Ovary (tissue), 10 donors: ENCODE results near the gene RGS11. TPM values are rescaled to one million over a fixed set of nuclear protein-coding genes. Genes with fewer than 3 reads are reported as not detected.

ENCODE experiments used
- DNase-seq, 5 donors: peaks; one replicate each; pipeline ENCODE4 v3.0.0-alpha.2; 2019 to 2020
- H3K27ac ChIP-seq, 2 donors: fragments of 200-600 bp; one replicate each; pipeline versions ENCODE4 v1.5.1 to v1.8.0; 2019 to 2022
- H3K27me3 ChIP-seq: fragments of 200-600 bp; one replicate; pipeline ENCODE4 v1.8.0; 2022
- H3K36me3 ChIP-seq: fragments of 200-600 bp; sonication (generic); one replicate; pipeline ENCODE4 v1.5.1; 2019
- H3K4me1 ChIP-seq: one replicate; pipeline ENCODE4 v1.8.1; 2013; ENCODE audit warnings: mild to moderate bottlenecking, moderate library complexity; ENCODE audit not compliant: insufficient read depth
- H3K4me3 ChIP-seq: fragments of 200-600 bp; sonication (generic); one replicate; pipeline ENCODE4 v1.5.1; 2017
- H3K9me3 ChIP-seq, 2 donors: fragments of 200-600 bp in 1 of 2; sonication (generic) in 1 of 2; one replicate each; pipeline versions ENCODE4 v1.5.1 to v1.8.1; 2013 to 2019; ENCODE audit warnings: mild to moderate bottlenecking in 1 of 2, moderate library complexity in 1 of 2
- CTCF ChIP-seq, 3 donors: fragments of 450-650 bp in 2 of 3; fragments of 200-600 bp in 1 of 3; IDR thresholded peaks; one replicate each; pipeline versions ENCODE4 v1.5.1 to v1.8.0; 2016 to 2022; ENCODE audit warnings: antibody characterized with exemption in 3 of 3, mild to moderate bottlenecking in 1 of 3
- EP300 ChIP-seq: sonication (generic); formaldehyde crosslinking; IDR thresholded peaks from one replicate; pipeline ENCODE4 v1.6.1; 2017; ENCODE audit warnings: antibody characterized with exemption
- POLR2A ChIP-seq: fragments of 450-650 bp; IDR thresholded peaks from one replicate; pipeline ENCODE4 v1.6.1; 2017; ENCODE audit warnings: antibody characterized with exemption, mild to moderate bottlenecking, moderate library complexity
- WGBS, 3 donors: extraction: QIAGEN DNeasy Blood & Tissue Kit in 1 of 3; methylation state at CpG; one replicate each; pipeline versions ENCODE4 v1.1.5 to v1.1.7; 2013 to 2017; 5-methylcytosine and 5-hydroxymethylcytosine counted together
- intact Hi-C, 4 donors: fragments of 100-400 bp; cut with DNase I; formaldehyde crosslinking; loops; one replicate each; pipeline versions ENCODE4 v1.11.0 to v1.15.1; 2022 to 2023
- long read RNA-seq, 3 donors: library from polyadenylated mRNA in 2 of 3; unstranded in 2 of 3; transcript quantifications; one replicate each; pipeline ENCODE4 v2.0.0 and lab custom pipeline, GENCODE V29; 2021 to 2026
- polyA plus RNA-seq, 2 donors: library from polyadenylated mRNA; stranded (reverse); fragments of 200-250 nt in 1 of 2; fragments of 350-450 nt in 1 of 2; fragmentation: Illumina TruSeq in 1 of 2; extraction: RNeasy Lipid Tissue Mini Kit (QIAGEN cat#74804) in 1 of 2; gene quantifications; one replicate each; pipeline ENCODE4 v1.2.3, GENCODE V29; 2013 to 2014
- total RNA-seq, 7 donors: library from RNA; depleted of rRNA in 2 of 7; stranded (reverse); fragments of >200 nt in 2 of 7; fragmentation: NEBNext Ultra II Directional in 3 of 7; extraction: Animal tissue kit (Norgen Biotek cat#: 25700) in 3 of 7; gene quantifications; one replicate each; pipeline versions ENCODE4 v1.1.0 to v1.2.4, GENCODE V29; 2016 to 2023
- donor health status: DM: no; HTN: no; CAD: no; lungs with moderate emphysema.
- donor health status: DM: no; HTN: no; CAD: no.
- donor health status: Bipolar disorder and iron deficiency.
- donor health status: DM: yes; HTN: yes; CAD: no.
- donor health status: DM: no; HTN: no; CAD: no.
- donor health status: DM: yes; HTN: yes; CAD: no.

RGS11 gene
- total RNA-seq, result 1 to 10 TPM in 2 of 7 donors, under 1 TPM in 3, not detected in 2; 0.33 to 1.7 (median 0.72) TPM
- under 1 TPM; 0.44 to 0.45 TPM for polyA plus RNA-seq
- long read RNA-seq, donor 1, partial matches to known transcripts, result 0 of 1 reads
- long read RNA-seq, donor 1, other reads (novel, unspliced or antisense), result 1 of 1 reads
- long read RNA-seq, donor 2, partial matches to known transcripts, result 0 of 9 reads
- long read RNA-seq, donor 2, other reads (novel, unspliced or antisense), result 9 of 9 reads
- long read RNA-seq, donor 3, partial matches to known transcripts, result 2 of 5 reads
- long read RNA-seq, donor 3, other reads (novel, unspliced or antisense), result 2 of 5 reads

- TF ChIP-seq EP300, result no peak
- no peak for TF ChIP-seq CTCF (IDR thresholded peaks at IDR 0.05)
- TF ChIP-seq POLR2A, result no peak
- Histone ChIP-seq H3K4me1 (no peaks in the 10 kb centered on the region), H3K4me3 (peak within 1 kb of the TSS; percentile 2), H3K9me3 (no peaks in the 10 kb centered on the region), H3K27ac (no peak within 1 kb of the TSS), H3K36me3 (no peaks in the 10 kb centered on the region), H3K27me3 (no peaks in the 10 kb centered on the region)
- WGBS, 3 donors, result 2 to 9% (median 7%) methylated on average over 7 to 56 of the region's 56 CpGs
- intact Hi-C loops, result no loop called here
- DNase-seq, result no peak
Observed at GRCh38 chr16:275786-276232, at the start of gene RGS11. Gene RGS11, minus strand, starts transcription at chr16:275944. Its CDS starts 33 bp downstream, at chr16:275911.

GRCh38 chr16:324451-325334 is 48.9 kb upstream of the RGS11 start:
- no peak for TF ChIP-seq CTCF (IDR thresholded peaks at IDR 0.05)
- TF ChIP-seq EP300, result no peak
- no peak for TF ChIP-seq POLR2A
- WGBS, 3 donors, result 71 to 79% (median 75%) methylated on average over 54 to 55 of the region's 55 CpGs
- Histone ChIP-seq H3K36me3 (no peaks in the 10 kb centered on the region), H3K4me1 (no peaks in the 10 kb centered on the region), H3K4me3 (no peak overlapping the region), H3K9me3 (no peaks in the 10 kb centered on the region), H3K27me3 (no peaks in the 10 kb centered on the region), H3K27ac (no peak overlapping the region)
- no peak for DNase-seq
- intact Hi-C loops, result no loop called here

- Histone ChIP-seq H3K36me3 (no peaks in the 10 kb centered on the region), H3K9me3 (no peaks in the 10 kb centered on the region), H3K4me3 (no peak overlapping the region), H3K27me3 (no peaks in the 10 kb centered on the region), H3K27ac (no peak overlapping the region), H3K4me1 (no peaks in the 10 kb centered on the region)
- intact Hi-C loops, result no loop called here
- 86 to 88% (median 87%) methylated on average over 17 of the region's 17 CpGs for WGBS, 3 donors
- no peak for DNase-seq
- TF ChIP-seq POLR2A (no peak), CTCF (IDR thresholded peaks at IDR 0.05) (no peak), EP300 (no peak)
Observed at GRCh38 chr16:324201-324450, 48.4 kb upstream of the RGS11 start.

GRCh38 chr16:322476-323143 is 46.9 kb upstream of the RGS11 start:
- no peaks in the 10 kb centered on the region for H3K4me1 ChIP-seq
- intact Hi-C loops, result no loop called here

More at GRCh38 chr16:322476-323143, 46.9 kb upstream of the RGS11 start:
- TF ChIP-seq EP300, result no peak
- no peak for TF ChIP-seq POLR2A
- no peak for TF ChIP-seq CTCF (IDR thresholded peaks at IDR 0.05)
- H3K4me3 ChIP-seq, result no peak overlapping the region
- H3K36me3 ChIP-seq, result no peaks in the 10 kb centered on the region
- H3K27ac ChIP-seq, result no peak overlapping the region
- H3K27me3 ChIP-seq, result no peaks in the 10 kb centered on the region
- H3K9me3 ChIP-seq, result no peaks in the 10 kb centered on the region
- no peak for DNase-seq
- 85 to 90% (median 88%) methylated on average over 13 of the region's 13 CpGs for WGBS, 3 donors
